Mesenchymal stem cell (in vitro differentiated cells and primary cell): ENCODE results near the gene AKR1D1. TPM values are rescaled to one million over a fixed set of nuclear protein-coding genes. Genes with fewer than 3 reads are reported as not detected.

Source experiments
- DNase-seq: peaks from one replicate; pipeline ENCODE4 v3.0.0-alpha.2; 2013
- H2AFZ ChIP-seq: one replicate; pipeline ENCODE4 v1.6.1; 2013; ENCODE audit warnings: low read depth, mild to moderate bottlenecking, control low read depth, inconsistent platforms, low read length, moderate library complexity
- H2AK5ac ChIP-seq: 2 replicates; pipeline ENCODE4 v1.6.1; 2013; ENCODE audit warnings: low read length, moderate library complexity, mild to moderate bottlenecking, inconsistent platforms; ENCODE audit not compliant: severe bottlenecking
- H2BK120ac ChIP-seq: one replicate; pipeline ENCODE4 v1.6.1; 2013; ENCODE audit warnings: low read depth, mild to moderate bottlenecking, inconsistent platforms, low read length, moderate library complexity
- H2BK12ac ChIP-seq, 2 experiments: one replicate each; pipeline ENCODE4 v1.6.1; 2013; ENCODE audit warnings: inconsistent platforms in 2 of 2, low read length in 2 of 2, mild to moderate bottlenecking in 2 of 2, moderate library complexity in 2 of 2, control low read depth in 1 of 2
- H2BK15ac ChIP-seq: one replicate; pipeline ENCODE4 v1.6.1; 2013; ENCODE audit warnings: mild to moderate bottlenecking, low read depth, inconsistent platforms; ENCODE audit not compliant: poor library complexity, severe bottlenecking
- H2BK5ac ChIP-seq: 2 replicates; pipeline ENCODE4 v1.6.1; 2013; ENCODE audit warnings: low read depth, mild to moderate bottlenecking, low read length, control low read depth, inconsistent platforms; ENCODE audit not compliant: poor library complexity, severe bottlenecking
- H3K14ac ChIP-seq, 2 experiments: one replicate each; pipeline ENCODE4 v1.6.1; 2013; ENCODE audit warnings: inconsistent platforms in 2 of 2, low read length in 2 of 2, control low read depth in 1 of 2, mild to moderate bottlenecking in 1 of 2, moderate library complexity in 1 of 2
- H3K18ac ChIP-seq, 2 experiments: one replicate each; pipeline ENCODE4 v1.6.1; 2013; ENCODE audit warnings: inconsistent platforms in 2 of 2, low read length in 2 of 2, control low read depth in 1 of 2, low read depth in 1 of 2, mild to moderate bottlenecking in 1 of 2
- H3K23ac ChIP-seq, 2 experiments: one replicate each; pipeline ENCODE4 v1.6.1; 2013; ENCODE audit warnings: inconsistent platforms in 2 of 2, low read length in 2 of 2, mild to moderate bottlenecking in 2 of 2, moderate library complexity in 2 of 2, control low read depth in 1 of 2
- H3K27ac ChIP-seq: 2 replicates; pipeline ENCODE4 v1.5.1; 2013; ENCODE audit warnings: mild to moderate bottlenecking, moderate library complexity, low read length, control low read depth, inconsistent platforms; ENCODE audit not compliant: poor library complexity, severe bottlenecking
- H3K27me3 ChIP-seq, 2 experiments: 2 replicates each; pipeline versions ENCODE4 v1.6.1 to v1.7.0; 2013; ENCODE audit warnings: low read length in 2 of 2, mild to moderate bottlenecking in 2 of 2, moderate library complexity in 2 of 2, control low read depth in 1 of 2, inconsistent platforms in 1 of 2; ENCODE audit not compliant: control insufficient read depth in 1 of 2, insufficient read depth in 1 of 2
- H3K36me3 ChIP-seq, 2 experiments: 2 replicates each; pipeline versions ENCODE4 v1.6.1 to v1.7.0; 2013; ENCODE audit warnings: low read length in 2 of 2, control low read depth in 1 of 2, inconsistent platforms in 1 of 2, low read depth in 1 of 2, mild to moderate bottlenecking in 1 of 2; ENCODE audit not compliant: insufficient read depth in 2 of 2, control insufficient read depth in 1 of 2
- H3K4ac ChIP-seq, 2 experiments: one replicate each; pipeline ENCODE4 v1.6.1; 2013; ENCODE audit warnings: inconsistent platforms in 2 of 2, low read length in 2 of 2, mild to moderate bottlenecking in 2 of 2, moderate library complexity in 2 of 2, control low read depth in 1 of 2, low read depth in 1 of 2
- H3K4me1 ChIP-seq: 2 replicates; pipeline ENCODE4 v1.6.1; 2013; ENCODE audit warnings: low read depth, low read length, control low read depth; ENCODE audit not compliant: control insufficient read depth, insufficient read depth
- H3K4me2 ChIP-seq: 2 replicates; pipeline ENCODE4 v1.6.1; 2013; ENCODE audit warnings: low read length, mild to moderate bottlenecking, inconsistent platforms; ENCODE audit not compliant: poor library complexity, severe bottlenecking
- H3K4me3 ChIP-seq, 2 experiments: 2 replicates each; pipeline versions ENCODE4 v1.5.1 to v1.7.0; 2013; ENCODE audit warnings: low read length in 2 of 2, mild to moderate bottlenecking in 2 of 2, control low read depth in 1 of 2, low read depth in 1 of 2; ENCODE audit not compliant: insufficient read depth in 1 of 2
- H3K79me1 ChIP-seq: replicated peaks from 2 replicates; pipeline ENCODE4 v1.6.1; 2013; ENCODE audit warnings: mild to moderate bottlenecking, control low read depth, low read length, inconsistent platforms; ENCODE audit not compliant: poor library complexity, severe bottlenecking
- H3K9ac ChIP-seq: 2 replicates; pipeline ENCODE4 v1.7.0; 2013; ENCODE audit warnings: mild to moderate bottlenecking, low read length, moderate library complexity
- H3K9me3 ChIP-seq: 2 replicates; pipeline ENCODE4 v1.7.0; 2013; ENCODE audit warnings: mild to moderate bottlenecking, low read length; ENCODE audit not compliant: control insufficient read depth
- H4K8ac ChIP-seq: one replicate; pipeline ENCODE4 v1.6.1; 2013; ENCODE audit warnings: inconsistent platforms, mild to moderate bottlenecking, low read length, moderate library complexity
- H4K91ac ChIP-seq: one replicate; pipeline ENCODE4 v1.6.1; 2013; ENCODE audit warnings: mild to moderate bottlenecking, low read length, inconsistent platforms
- WGBS: methylation state at CpG from one replicate; pipeline ENCODE4 v1.1.7; 2013; ENCODE audit warnings: mixed read lengths; 5-methylcytosine and 5-hydroxymethylcytosine counted together
- small RNA-seq: library from polyadenylated mRNA; stranded (forward); fragments of <200 nt; extraction: miRNeasy Mini kit (QIAGEN cat#:217004); gene quantifications from one replicate; pipeline ENCODE3, GENCODE V24; 2013; ENCODE audit warnings: low read depth

The AKR1D1 gene

GRCh38 chr7:138166681-138167080 lies 90.4 kb downstream of the AKR1D1 start:
- Histone ChIP-seq H3K79me1 (no peaks in the 10 kb centered on the region), H3K9ac (no peak overlapping the region), H3K36me3 (no peaks in the 10 kb centered on the region), H3K4me1 (no peaks in the 10 kb centered on the region), H4K91ac (no peak overlapping the region), H3K9me3 (peaks cover 22% of the 10 kb centered on the region), H3K18ac (no peak overlapping the region), H3K4ac (no peak overlapping the region), H3K27ac (peak overlapping the region; percentile 37), H2BK5ac (no peak overlapping the region), H2AFZ (no peak overlapping the region), H2BK12ac (no peak overlapping the region), H3K4me2 (no peak overlapping the region), H3K4me3 (no peak overlapping the region), H2AK5ac (peak overlapping the region; percentile 36), H4K8ac (no peak overlapping the region), H3K23ac (no peak overlapping the region), H2BK15ac (no peak overlapping the region), H3K14ac (no peak overlapping the region), H3K27me3 (no peaks in the 10 kb centered on the region), H2BK120ac (no peak overlapping the region)
- no peak for DNase-seq
- 60% methylated on average over 4 of the region's 4 CpGs for WGBS

GRCh38 chr7:138167222-138167621 lies 91.0 kb downstream of the AKR1D1 start:
- Histone ChIP-seq H2BK120ac (no peak overlapping the region), H2AFZ (no peak overlapping the region), H3K36me3 (no peaks in the 10 kb centered on the region), H2BK5ac (no peak overlapping the region), H2BK15ac (no peak overlapping the region), H3K9ac (no peak overlapping the region), H2AK5ac (no peak overlapping the region), H3K4me3 (no peak overlapping the region), H3K18ac (no peak overlapping the region), H2BK12ac (no peak overlapping the region), H4K91ac (no peak overlapping the region), H3K14ac (no peak overlapping the region), H3K79me1 (no peaks in the 10 kb centered on the region), H3K23ac (no peak overlapping the region), H3K4me1 (no peaks in the 10 kb centered on the region), H3K4ac (no peak overlapping the region), H3K27ac (peak overlapping the region; percentile 37), H4K8ac (no peak overlapping the region), H3K4me2 (no peak overlapping the region), H3K9me3 (peaks cover 22% of the 10 kb centered on the region), H3K27me3 (no peaks in the 10 kb centered on the region)
- WGBS = 13% methylated on average over 2 of the region's 3 CpGs
- DNase-seq = no peak

GRCh38 chr7:138167869-138168296 lies 91.6 kb downstream of the AKR1D1 start:
- Histone ChIP-seq H2AK5ac (peak overlapping the region; percentile 25), H2BK12ac (no peak overlapping the region), H3K18ac (no peak overlapping the region), H3K36me3 (no peaks in the 10 kb centered on the region), H3K27ac (no peak overlapping the region), H3K79me1 (no peaks in the 10 kb centered on the region), H3K14ac (no peak overlapping the region), H2AFZ (no peak overlapping the region), H3K4ac (no peak overlapping the region), H4K8ac (no peak overlapping the region), H2BK5ac (no peak overlapping the region), H3K27me3 (no peaks in the 10 kb centered on the region), H3K9ac (no peak overlapping the region), H3K4me3 (no peak overlapping the region), H3K23ac (no peak overlapping the region), H3K4me1 (no peaks in the 10 kb centered on the region), H2BK120ac (no peak overlapping the region), H2BK15ac (no peak overlapping the region), H3K9me3 (peaks cover 22% of the 10 kb centered on the region), H3K4me2 (no peak overlapping the region), H4K91ac (no peak overlapping the region)
- DNase-seq = no peak
- WGBS = no CpG with 5 or more reads among the region's 1 CpG

Small RNAs within 50 kb of the gene (small RNA-seq; reads per million reads assigned to genes)
- gene AC024082.2 (not detected), gene RN7SKP223 (not detected)
